DND-41 (cell line): ENCODE results near the gene SUPT20HL1.

Source experiments
- ATAC-seq: fragments of 200-7000 bp; cut with Tn5 transposase; 3 replicates; pipeline ENCODE4 v1.9.1; 2021; ENCODE audit warnings: low read depth; ENCODE audit not compliant: insufficient read depth
- DNase-seq: peaks from one replicate; pipeline ENCODE4 v3.0.0-alpha.2; 2020
- H2AFZ ChIP-seq: 2 replicates; pipeline ENCODE4 v1.6.0; 2012; ENCODE audit warnings: low read depth, low read length
- H3K27ac ChIP-seq: 2 replicates; pipeline ENCODE4 v1.5.1; 2012; ENCODE audit warnings: low read length, inconsistent platforms
- H3K27me3 ChIP-seq: fragments of 200-600 bp; sonication (generic); 2 replicates; pipeline ENCODE4 v1.6.0; 2012; ENCODE audit warnings: low read length, mild to moderate bottlenecking, inconsistent platforms; ENCODE audit not compliant: insufficient read depth, poor library complexity
- H3K36me3 ChIP-seq: 2 replicates; pipeline ENCODE4 v1.5.1; 2012; ENCODE audit warnings: low read length, inconsistent platforms; ENCODE audit not compliant: insufficient read depth
- H3K4me1 ChIP-seq: 2 replicates; pipeline ENCODE4 v1.5.1; 2012; ENCODE audit warnings: mild to moderate bottlenecking, low read length; ENCODE audit not compliant: insufficient read depth
- H3K4me2 ChIP-seq: 2 replicates; pipeline ENCODE4 v1.6.0; 2012; ENCODE audit warnings: mild to moderate bottlenecking, moderate library complexity, low read length, inconsistent platforms; ENCODE audit not compliant: insufficient read depth
- H3K4me3 ChIP-seq, 2 experiments: fragments of 200-600 bp in 1 of 2; shearing (Covaris generic) in 1 of 2; 2 replicates each; pipeline ENCODE4 v1.5.1; 2012 to 2016; ENCODE audit warnings: inconsistent platforms in 2 of 2, low read length in 2 of 2, mild to moderate bottlenecking in 2 of 2, low read depth in 1 of 2, moderate library complexity in 1 of 2
- H3K79me2 ChIP-seq: 2 replicates; pipeline ENCODE4 v1.6.0; 2012; ENCODE audit warnings: low read length, inconsistent platforms; ENCODE audit not compliant: insufficient read depth
- H3K9ac ChIP-seq: 2 replicates; pipeline ENCODE4 v1.6.0; 2012; ENCODE audit warnings: low read depth, mild to moderate bottlenecking, inconsistent platforms, low read length, moderate library complexity
- H3K9me3 ChIP-seq: 2 replicates; pipeline ENCODE4 v1.5.1; 2012; ENCODE audit warnings: low read length, moderate library complexity, mild to moderate bottlenecking, inconsistent platforms; ENCODE audit not compliant: insufficient read depth, severe bottlenecking
- H4K20me1 ChIP-seq: 2 replicates; pipeline ENCODE4 v1.6.0; 2012; ENCODE audit warnings: low read length; ENCODE audit not compliant: insufficient read depth
- CTCF ChIP-seq: IDR thresholded peaks from 2 replicates; pipeline ENCODE4 v1.5.1; 2012; ENCODE audit warnings: borderline replicate concordance, low read length, moderate library complexity, mild to moderate bottlenecking; ENCODE audit not compliant: poor library complexity, severe bottlenecking; ENCODE audit errors: extremely low read depth
- EZH2 ChIP-seq: IDR thresholded peaks from 3 replicates; pipeline ENCODE4 v1.6.1; 2012; ENCODE audit warnings: borderline replicate concordance, low read depth, mild to moderate bottlenecking, moderate library complexity, low read length, inconsistent platforms; ENCODE audit not compliant: severe bottlenecking

Gene SUPT20HL1

GRCh38 chrX:24339911-24340310 lies 20.5 kb upstream of the SUPT20HL1 start:
- Histone ChIP-seq H3K4me2 (no peak overlapping the region), H3K4me3 (no peak overlapping the region), H3K9ac (no peak overlapping the region), H3K4me1 (no peaks in the 10 kb centered on the region), H3K36me3 (no peaks in the 10 kb centered on the region), H3K79me2 (no peaks in the 10 kb centered on the region), H3K27me3 (no peaks in the 10 kb centered on the region), H4K20me1 (no peaks in the 10 kb centered on the region), H3K27ac (no peak overlapping the region), H3K9me3 (no peaks in the 10 kb centered on the region), H2AFZ (no peak overlapping the region)
- no peak for ATAC-seq
- DNase-seq = no peak
- TF ChIP-seq CTCF (no peak), EZH2 (no peak)

- no peak overlapping the region for H3K9ac ChIP-seq
- H3K4me3 ChIP-seq = no peak overlapping the region
- H3K79me2 ChIP-seq = no peaks in the 10 kb centered on the region
- no peaks in the 10 kb centered on the region for H3K4me1 ChIP-seq
- H2AFZ ChIP-seq = no peak overlapping the region
- no peak for TF ChIP-seq CTCF
- no peak for TF ChIP-seq EZH2
- no peak overlapping the region for H3K4me2 ChIP-seq
- H3K9me3 ChIP-seq = no peaks in the 10 kb centered on the region
- no peak for DNase-seq
- no peak for ATAC-seq
- no peak overlapping the region for H3K27ac ChIP-seq
- H3K36me3 ChIP-seq = no peaks in the 10 kb centered on the region
- H3K27me3 ChIP-seq = no peaks in the 10 kb centered on the region
- H4K20me1 ChIP-seq = no peaks in the 10 kb centered on the region
Observed at GRCh38 chrX:24340501-24340900, 19.9 kb upstream of the SUPT20HL1 start.

GRCh38 chrX:24341795-24342194 lies 18.6 kb upstream of the SUPT20HL1 start:
- H3K36me3 ChIP-seq = no peaks in the 10 kb centered on the region
- H2AFZ ChIP-seq = no peak overlapping the region
- H3K9me3 ChIP-seq = no peaks in the 10 kb centered on the region
- no peak overlapping the region for H3K4me2 ChIP-seq
- ATAC-seq (no peak), DNase-seq (no peak)
- no peak overlapping the region for H3K9ac ChIP-seq
- H4K20me1 ChIP-seq = no peaks in the 10 kb centered on the region
- H3K27ac ChIP-seq = no peak overlapping the region
- no peaks in the 10 kb centered on the region for H3K4me1 ChIP-seq
- no peak overlapping the region for H3K4me3 ChIP-seq
- H3K79me2 ChIP-seq = no peaks in the 10 kb centered on the region
- TF ChIP-seq EZH2 (no peak), CTCF (no peak)
- no peaks in the 10 kb centered on the region for H3K27me3 ChIP-seq

GRCh38 chrX:24343719-24344118 lies 16.7 kb upstream of the SUPT20HL1 start:
- no peak for TF ChIP-seq EZH2
- TF ChIP-seq CTCF = no peak
- H4K20me1 ChIP-seq = no peaks in the 10 kb centered on the region
- H3K9ac ChIP-seq = no peak overlapping the region
- ATAC-seq (no peak), DNase-seq (no peak)
- H3K4me3 ChIP-seq = no peak overlapping the region
- no peaks in the 10 kb centered on the region for H3K9me3 ChIP-seq
- H3K79me2 ChIP-seq = no peaks in the 10 kb centered on the region
- no peak overlapping the region for H3K4me2 ChIP-seq
- H3K36me3 ChIP-seq = no peaks in the 10 kb centered on the region
- H3K4me1 ChIP-seq = no peaks in the 10 kb centered on the region
- no peak overlapping the region for H2AFZ ChIP-seq
- H3K27me3 ChIP-seq = no peaks in the 10 kb centered on the region
- H3K27ac ChIP-seq = no peak overlapping the region
